Superior temporal gyrus (tissue), 1 donor: ENCODE results near the gene SYNC.
"Not testable (repeated sequence)": the region's sequence is repeated elsewhere in the genome, so short reads cannot be mapped to it uniquely, and the experiment has no call there.

Source experiments
- DNase-seq: peaks from one replicate; pipeline ENCODE4 v3.0.0-alpha.2; 2016; ENCODE audit errors: extremely low spot score

SYNC gene

DNA sequence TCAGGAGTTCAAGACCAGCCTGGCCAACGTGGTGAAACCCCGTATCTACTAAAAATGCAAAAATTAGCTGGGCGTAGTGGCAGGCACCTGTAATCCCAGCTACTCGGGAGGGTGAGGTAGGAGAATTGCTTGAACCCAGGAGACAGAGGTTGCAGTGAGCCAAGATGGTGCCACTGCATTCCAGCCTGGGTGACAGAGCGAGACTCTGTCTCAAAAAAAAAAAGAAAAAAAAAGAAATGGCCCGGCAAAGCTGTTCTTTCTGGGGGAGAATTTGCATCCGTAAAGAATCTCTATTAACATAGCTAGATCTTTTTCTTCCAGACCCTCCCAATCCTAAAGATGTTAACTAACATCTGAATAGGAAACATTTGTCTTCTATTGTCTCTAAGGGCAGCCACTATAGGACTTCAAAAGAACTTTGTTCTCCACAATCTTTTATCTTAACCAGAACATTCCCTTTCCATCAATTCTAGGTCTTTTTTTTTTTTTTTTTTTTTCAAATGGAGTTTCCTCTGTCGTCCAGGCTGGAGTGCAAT, 60.2 kb downstream of the SYNC start:
- DNase-seq: not testable (repeated sequence)

- DNase-seq: no peak
Observed at GRCh38 chr1:32639489-32640075, 63.0 kb downstream of the SYNC start.

GRCh38 chr1:32636914-32637645, 65.5 kb downstream of the SYNC start:
- no peak for DNase-seq

DNA sequence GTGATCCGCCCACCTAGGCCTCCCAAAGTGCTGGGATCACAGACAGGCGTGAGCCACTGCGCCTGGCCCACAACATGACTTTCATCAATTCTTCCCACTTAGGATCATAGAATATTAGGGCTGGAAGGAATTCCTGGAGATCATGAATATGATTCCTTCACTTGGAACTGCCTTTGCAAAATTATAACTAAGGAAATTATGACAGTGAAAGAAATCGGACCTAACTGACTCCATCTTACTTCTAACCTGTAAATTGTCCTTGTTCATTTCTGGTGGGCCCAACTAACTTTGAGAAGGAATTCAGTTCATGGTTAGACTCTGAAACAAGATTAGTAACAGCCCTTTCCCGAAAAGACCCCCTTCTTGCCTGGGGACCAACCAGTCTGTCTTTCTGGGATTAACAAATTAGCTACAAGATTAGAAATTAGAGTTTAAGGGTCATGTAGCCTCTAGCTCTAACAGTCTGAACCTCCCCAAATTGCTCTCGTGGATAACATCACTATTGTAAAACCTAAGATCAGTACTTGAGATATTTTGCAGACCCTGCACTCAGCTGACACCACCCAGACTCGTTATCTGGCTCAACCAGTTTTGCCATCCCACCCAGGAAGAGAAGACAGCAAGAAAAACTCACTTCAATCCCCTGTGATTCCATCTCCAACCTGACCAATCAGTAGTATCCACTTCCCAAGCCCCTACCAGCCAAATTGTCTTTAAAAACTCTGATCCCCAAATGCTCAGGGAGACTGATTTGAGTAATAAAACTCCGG, 66.9 kb downstream of the SYNC start:
- DNase-seq: no peak

- DNase-seq: no peak
Observed at GRCh38 chr1:32632829-32633228, 69.7 kb downstream of the SYNC start.

DNA sequence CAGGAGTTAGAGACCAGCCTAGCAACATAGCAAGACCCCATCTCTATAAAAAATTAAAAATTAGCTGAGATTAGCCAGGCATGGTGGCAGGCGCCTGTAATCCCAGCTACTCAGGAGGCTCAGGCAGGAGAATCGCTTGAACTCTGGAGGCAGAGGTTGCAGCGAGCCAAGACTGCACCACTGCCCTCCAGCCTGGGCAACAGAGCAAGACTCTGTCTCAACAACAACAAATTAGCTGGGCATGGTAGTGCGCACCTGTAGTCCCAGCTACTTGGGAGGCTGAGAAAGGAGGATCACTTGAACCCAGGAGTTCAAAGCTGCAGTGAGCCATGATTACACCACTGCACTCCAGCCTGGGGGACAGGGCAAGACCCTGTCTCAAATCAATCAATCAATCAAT, 72.4 kb downstream of the SYNC start:
- not testable (repeated sequence) for DNase-seq
